PC-3 (cell line): ENCODE results near the gene SMYD3.

Experiments
- CTCF ChIP-seq: fragments of 300-600 bp; sonication (generic); conservative IDR thresholded peaks from 2 replicates; pipeline ENCODE4 v1.5.1; 2017; ENCODE audit warnings: antibody characterized with exemption, low read depth, mild to moderate bottlenecking, low read length
- EZH2 ChIP-seq: fragments of 300-600 bp; sonication (generic); IDR thresholded peaks from one replicate; pipeline ENCODE4 v1.6.1; 2017; ENCODE audit warnings: antibody characterized with exemption, mild to moderate bottlenecking, low read length; ENCODE audit not compliant: unreplicated experiment

- TF ChIP-seq CTCF (no peak), EZH2 (no peak)
Observed at GRCh38 chr1:246258250-246258649, 248.8 kb downstream of the SMYD3 start.
